A673 (cell line): ENCODE results near the gene KLHL35.

Experiments used
- CTCF ChIP-seq: fragments of 300-800, 200-600 bp; sonication (generic); conservative IDR thresholded peaks from 2 replicates; pipeline ENCODE4 v1.5.1; 2017; ENCODE audit warnings: low read depth, mild to moderate bottlenecking, antibody characterized with exemption, low read length, moderate library complexity, mixed read lengths
- EZH2 ChIP-seq: fragments of 200-600 bp; sonication (generic); IDR thresholded peaks from 2 replicates; pipeline ENCODE4 v1.6.1; 2017; ENCODE audit warnings: borderline replicate concordance, low read depth, mild to moderate bottlenecking, mixed read lengths, antibody characterized with exemption, low read length; ENCODE audit not compliant: poor library complexity, severe bottlenecking

GRCh38 chr11:75474240-75474639 lies 41.2 kb upstream of the KLHL35 start:
- TF ChIP-seq EZH2 = no peak
- no peak for TF ChIP-seq CTCF
